ENCODE data around the gene HAS3.
A peak's percentile ranks its signal among the peaks of the same experiment; 100 is the strongest.
"Not testable (repeated sequence)": the region's sequence is repeated elsewhere in the genome, so short reads cannot be mapped to it uniquely, and the experiment has no call there.

Gene HAS3, protein sequence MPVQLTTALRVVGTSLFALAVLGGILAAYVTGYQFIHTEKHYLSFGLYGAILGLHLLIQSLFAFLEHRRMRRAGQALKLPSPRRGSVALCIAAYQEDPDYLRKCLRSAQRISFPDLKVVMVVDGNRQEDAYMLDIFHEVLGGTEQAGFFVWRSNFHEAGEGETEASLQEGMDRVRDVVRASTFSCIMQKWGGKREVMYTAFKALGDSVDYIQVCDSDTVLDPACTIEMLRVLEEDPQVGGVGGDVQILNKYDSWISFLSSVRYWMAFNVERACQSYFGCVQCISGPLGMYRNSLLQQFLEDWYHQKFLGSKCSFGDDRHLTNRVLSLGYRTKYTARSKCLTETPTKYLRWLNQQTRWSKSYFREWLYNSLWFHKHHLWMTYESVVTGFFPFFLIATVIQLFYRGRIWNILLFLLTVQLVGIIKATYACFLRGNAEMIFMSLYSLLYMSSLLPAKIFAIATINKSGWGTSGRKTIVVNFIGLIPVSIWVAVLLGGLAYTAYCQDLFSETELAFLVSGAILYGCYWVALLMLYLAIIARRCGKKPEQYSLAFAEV

DNA sequence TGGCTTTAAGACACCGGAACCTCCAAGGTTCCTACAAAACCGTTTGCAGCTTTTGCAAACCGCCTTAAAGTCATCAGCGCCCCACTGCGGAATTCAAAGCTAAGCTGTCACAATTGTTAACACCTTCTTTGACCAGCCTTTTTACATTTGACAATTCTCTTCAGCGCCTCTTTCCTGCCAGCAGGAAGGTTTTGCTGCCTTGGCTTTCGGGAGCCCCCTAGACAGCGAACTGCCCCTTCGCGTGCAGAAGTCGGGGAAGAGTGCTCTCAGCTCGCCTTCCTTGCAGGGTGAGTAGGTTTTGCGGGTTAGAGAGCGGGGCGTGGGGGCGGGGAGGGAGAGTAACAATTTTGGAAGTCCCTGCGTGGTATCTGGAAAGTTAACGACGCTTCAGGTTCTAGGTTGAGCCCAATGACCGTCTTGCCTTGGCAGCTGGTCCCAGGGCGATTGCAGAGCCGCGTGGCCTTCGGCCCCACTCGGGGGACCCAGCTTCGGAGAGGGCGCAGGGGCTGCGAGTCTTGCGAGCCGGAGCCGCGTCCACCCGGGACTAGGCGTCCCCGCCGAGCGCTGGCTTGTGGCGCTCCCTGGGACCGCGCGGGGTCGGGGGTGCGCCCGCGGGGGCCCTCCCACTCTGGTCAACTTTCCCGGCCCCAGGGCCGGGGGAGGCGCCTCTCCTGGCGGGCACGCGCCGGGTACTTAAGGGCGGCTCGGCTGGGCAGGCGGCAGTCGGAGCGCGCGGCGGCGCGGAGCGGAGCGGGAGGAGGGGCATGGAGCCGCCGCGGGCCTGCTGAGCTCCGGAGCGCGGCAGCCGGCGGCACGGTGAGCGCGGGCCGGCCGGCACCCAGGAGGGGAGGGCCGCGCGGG is at the start of gene HAS3:
TSS of gene HAS3 (plus strand) at position 153 of the 861 bp plus-strand sequence. CDS start 3,743 bp downstream, outside the sequence.
- H3K27ac ChIP-seq: peak within 1 kb of the TSS; percentile 59
- peak; percentile 46; the same call in 1 of the 2 replicates for TF ChIP-seq ZFX (IDR thresholded peaks at IDR 0.05)
- TF ChIP-seq, protein P1, sequence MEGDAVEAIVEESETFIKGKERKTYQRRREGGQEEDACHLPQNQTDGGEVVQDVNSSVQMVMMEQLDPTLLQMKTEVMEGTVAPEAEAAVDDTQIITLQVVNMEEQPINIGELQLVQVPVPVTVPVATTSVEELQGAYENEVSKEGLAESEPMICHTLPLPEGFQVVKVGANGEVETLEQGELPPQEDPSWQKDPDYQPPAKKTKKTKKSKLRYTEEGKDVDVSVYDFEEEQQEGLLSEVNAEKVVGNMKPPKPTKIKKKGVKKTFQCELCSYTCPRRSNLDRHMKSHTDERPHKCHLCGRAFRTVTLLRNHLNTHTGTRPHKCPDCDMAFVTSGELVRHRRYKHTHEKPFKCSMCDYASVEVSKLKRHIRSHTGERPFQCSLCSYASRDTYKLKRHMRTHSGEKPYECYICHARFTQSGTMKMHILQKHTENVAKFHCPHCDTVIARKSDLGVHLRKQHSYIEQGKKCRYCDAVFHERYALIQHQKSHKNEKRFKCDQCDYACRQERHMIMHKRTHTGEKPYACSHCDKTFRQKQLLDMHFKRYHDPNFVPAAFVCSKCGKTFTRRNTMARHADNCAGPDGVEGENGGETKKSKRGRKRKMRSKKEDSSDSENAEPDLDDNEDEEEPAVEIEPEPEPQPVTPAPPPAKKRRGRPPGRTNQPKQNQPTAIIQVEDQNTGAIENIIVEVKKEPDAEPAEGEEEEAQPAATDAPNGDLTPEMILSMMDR (conservative IDR thresholded peaks at IDR 0.05): peak; percentile 63

DNA sequence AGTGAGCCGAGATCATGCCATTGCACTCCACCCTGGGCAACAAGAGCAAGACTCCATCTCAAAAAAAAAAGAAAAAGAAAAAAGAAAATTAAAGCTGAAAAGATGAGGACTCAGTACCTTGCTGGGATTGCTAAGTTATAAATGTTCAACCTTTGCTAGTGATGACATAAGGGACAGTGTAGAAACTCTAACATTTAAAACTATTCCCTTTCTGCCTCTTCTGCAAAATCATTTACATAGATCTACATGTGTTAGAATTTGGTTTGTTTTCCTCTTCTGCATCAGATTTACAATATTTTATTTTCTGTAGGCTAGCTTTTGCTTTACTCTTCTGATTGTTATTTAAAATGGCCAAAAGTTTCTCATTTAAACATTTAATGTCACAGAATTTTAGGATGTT is 49.5 kb upstream of the HAS3 start:
- H3K27ac ChIP-seq: no peak overlapping the region
- TF ChIP-seq, protein P1 (conservative IDR thresholded peaks at IDR 0.05): no peak

DNA sequence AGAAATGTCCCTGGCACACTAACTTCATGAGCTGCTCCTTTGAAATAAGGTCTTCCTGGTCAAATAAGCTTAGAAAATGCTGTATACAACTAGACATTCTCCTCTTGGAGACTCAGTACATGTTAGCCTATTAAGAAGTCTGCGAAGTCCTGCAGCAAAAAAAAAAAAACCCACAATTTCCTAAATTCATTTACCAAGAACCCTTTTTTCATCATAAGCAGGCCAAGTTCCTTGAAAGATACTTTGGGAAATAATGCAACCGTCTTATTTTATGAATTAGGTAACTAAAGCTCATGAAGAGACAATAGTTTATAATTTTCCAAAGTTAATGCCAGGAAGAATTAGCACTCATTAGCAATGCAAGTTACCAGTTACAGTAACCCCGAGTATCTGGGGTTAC is 49.0 kb upstream of the HAS3 start:
- no peak overlapping the region for H3K27ac ChIP-seq
- TF ChIP-seq, protein P1 (conservative IDR thresholded peaks at IDR 0.05): no peak

DNA sequence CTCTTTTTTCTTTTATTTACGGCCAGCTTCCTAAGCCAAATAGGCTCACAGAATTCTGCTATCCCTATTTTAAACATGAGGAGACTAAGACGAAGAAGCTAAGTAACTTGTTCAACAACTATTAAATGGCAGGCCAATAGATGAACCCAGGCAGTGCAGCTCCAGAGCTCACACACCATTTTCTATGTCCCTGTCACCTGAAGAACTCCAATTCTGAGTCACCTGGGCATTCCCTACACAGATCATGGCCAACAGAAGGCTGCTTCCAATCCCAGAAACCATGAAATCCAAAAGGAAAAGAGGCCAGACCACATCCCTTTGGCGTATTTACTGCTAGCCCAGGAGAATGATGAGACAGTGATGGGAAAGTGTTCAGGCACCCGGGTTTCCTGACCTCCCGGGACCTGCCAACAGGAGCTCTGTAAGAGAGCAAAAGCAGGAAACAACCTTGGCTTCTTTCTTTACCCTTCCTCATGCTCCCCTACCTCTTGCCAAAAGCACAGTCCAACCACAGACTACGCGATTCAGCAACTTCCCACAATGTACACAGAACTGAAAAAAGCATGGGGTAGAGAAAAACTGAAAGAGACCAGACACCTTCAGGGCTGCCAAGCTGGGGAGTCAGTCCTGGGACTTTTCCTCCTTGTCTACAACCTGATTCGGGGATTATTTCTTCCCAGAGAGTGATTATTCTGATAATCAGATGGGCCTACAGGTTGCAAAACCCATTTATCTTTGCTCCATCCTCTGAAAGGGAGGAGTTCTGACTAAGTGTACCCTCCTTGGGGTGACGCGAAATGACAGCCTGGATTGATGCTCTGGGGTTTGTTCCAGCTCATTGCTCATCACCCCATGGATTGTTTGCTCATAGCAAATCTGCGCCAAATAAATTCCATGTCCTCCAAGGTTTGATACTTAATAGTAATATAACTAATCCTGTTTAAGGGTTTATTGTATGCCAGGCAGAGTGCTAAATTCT is 47.8 kb upstream of the HAS3 start:
- peak overlapping the region; percentile 46; the same call in 1 of the 2 replicates for H3K27ac ChIP-seq
- TF ChIP-seq, protein P1 (conservative IDR thresholded peaks at IDR 0.05): no peak
- TF ChIP-seq ZFX (IDR thresholded peaks at IDR 0.05): no peak

DNA sequence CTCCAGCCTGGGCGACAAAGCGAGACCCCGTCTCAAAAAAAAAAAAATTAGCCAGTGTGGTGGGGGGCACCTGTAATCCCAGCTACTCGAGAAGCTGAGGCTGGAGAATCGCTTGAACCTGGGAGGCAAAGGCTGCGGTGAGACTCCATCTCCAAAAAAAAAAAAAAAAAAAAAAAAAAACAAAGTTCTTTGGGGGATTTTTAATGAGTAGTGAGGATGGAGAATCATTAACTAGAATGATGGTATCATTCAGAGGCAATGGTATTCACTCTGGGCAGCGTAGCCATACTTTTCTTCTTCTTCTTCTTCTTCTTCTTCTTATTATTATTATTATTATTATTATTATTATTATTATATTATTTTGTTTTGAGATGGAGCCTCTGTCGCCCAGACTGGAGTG is 42.0 kb upstream of the HAS3 start:
- not testable (repeated sequence) for H3K27ac ChIP-seq

DNA sequence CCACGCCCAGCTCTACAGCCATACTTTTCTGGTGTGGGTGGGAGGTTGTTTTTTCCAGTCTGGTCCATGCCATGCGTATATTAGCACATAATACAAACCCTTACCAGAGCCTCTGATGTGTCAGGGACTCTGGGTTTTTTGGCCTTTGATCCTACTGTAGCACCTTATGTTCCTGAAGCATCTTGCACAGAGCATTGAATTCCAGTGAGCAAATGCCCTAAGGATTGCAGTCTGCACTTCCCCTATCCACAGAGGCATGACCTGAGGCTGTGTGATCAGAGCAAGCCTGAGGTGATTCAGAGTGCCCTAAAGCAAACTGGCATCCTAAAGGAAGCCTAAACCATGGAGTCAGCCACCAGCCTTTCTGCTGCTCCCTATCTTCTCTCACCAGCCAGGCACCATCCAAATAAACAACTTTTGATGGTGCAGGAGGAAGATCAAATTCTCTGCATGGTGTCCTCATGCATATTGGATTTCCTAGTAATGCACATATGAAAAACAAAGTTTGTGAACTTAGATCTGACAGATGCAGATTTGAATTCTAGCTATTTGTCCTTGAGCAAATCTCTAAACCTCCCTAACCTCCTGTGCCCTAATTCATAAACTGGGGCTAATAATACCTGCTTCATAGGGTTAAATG is 41.2 kb upstream of the HAS3 start:
- no peak for TF ChIP-seq ZFX (IDR thresholded peaks at IDR 0.05)
- TF ChIP-seq, protein P1 (conservative IDR thresholded peaks at IDR 0.05): no peak
- no peak overlapping the region for H3K27ac ChIP-seq
